BJ (cell line): ENCODE measurements around the gene KIF20A. TPM values are rescaled to one million over a fixed set of nuclear protein-coding genes. Genes with fewer than 3 reads are reported as not detected.

Experiments used
- CTCF ChIA-PET: fragments of 350-600 bp; formaldehyde crosslinking; extraction: SDS; loops from one replicate; lab custom pipeline; 2021; ENCODE audit warnings: antibody characterized with exemption, inconsistent platforms; lab: Yijun Ruan, JAX
- POLR2A ChIA-PET: fragments of 300-600 bp; sonication (Branson Sonifier 250); formaldehyde crosslinking; extraction: SDS; loops from one replicate; lab custom pipeline; 2021; ENCODE audit warnings: antibody characterized with exemption; lab: Charles Lee
- DNase-seq: peaks from one replicate; pipeline ENCODE4 v3.0.0-alpha.2; 2011; ENCODE audit warnings: low read depth
- H3K27me3 ChIP-seq: 2 replicates; pipeline ENCODE4 v1.6.0; 2011; ENCODE audit warnings: low read length; ENCODE audit not compliant: control insufficient read depth, insufficient read depth
- H3K36me3 ChIP-seq: 2 replicates; pipeline ENCODE4 v1.5.1; 2011; ENCODE audit warnings: low read length; ENCODE audit not compliant: control insufficient read depth, insufficient read depth
- H3K4me3 ChIP-seq: 2 replicates; pipeline ENCODE4 v1.5.1; 2011; ENCODE audit warnings: low read depth, mild to moderate bottlenecking, control low read depth, low read length
- polyA plus RNA-seq: library from polyadenylated mRNA; depleted of rRNA; stranded (reverse); fragments of >200 nt; gene quantifications from 2 replicates; pipeline ENCODE4 v1.2.3, GENCODE V29; 2011
- TF ChIP-seq, protein P1 (sequence below): IDR thresholded peaks from 2 replicates; pipeline ENCODE4 v1.5.1; 2011; ENCODE audit warnings: low read depth, mild to moderate bottlenecking, control low read depth, inconsistent platforms, low read length, moderate library complexity; ENCODE audit not compliant: insufficient read depth

Gene KIF20A
- polyA plus RNA-seq, 1 experiment, result 54.5 TPM

GRCh38 chr5:138226910-138227309, 48.0 kb downstream of the KIF20A start:
- ChIA-PET POLR2A (no interaction called here), CTCF (interaction anchor here (0.6 kb wide), 1 partner anchor 150 kb away, joined by 3 read pairs; no protein-coding TSS in a partner anchor)
- Histone ChIP-seq H3K36me3 (no peaks in the 10 kb centered on the region), H3K4me3 (no peak overlapping the region), H3K27me3 (peaks cover 1% of the 10 kb centered on the region; the same call in 1 of the 2 replicates)
- DNase-seq, result no peak
- TF ChIP-seq, protein P1, sequence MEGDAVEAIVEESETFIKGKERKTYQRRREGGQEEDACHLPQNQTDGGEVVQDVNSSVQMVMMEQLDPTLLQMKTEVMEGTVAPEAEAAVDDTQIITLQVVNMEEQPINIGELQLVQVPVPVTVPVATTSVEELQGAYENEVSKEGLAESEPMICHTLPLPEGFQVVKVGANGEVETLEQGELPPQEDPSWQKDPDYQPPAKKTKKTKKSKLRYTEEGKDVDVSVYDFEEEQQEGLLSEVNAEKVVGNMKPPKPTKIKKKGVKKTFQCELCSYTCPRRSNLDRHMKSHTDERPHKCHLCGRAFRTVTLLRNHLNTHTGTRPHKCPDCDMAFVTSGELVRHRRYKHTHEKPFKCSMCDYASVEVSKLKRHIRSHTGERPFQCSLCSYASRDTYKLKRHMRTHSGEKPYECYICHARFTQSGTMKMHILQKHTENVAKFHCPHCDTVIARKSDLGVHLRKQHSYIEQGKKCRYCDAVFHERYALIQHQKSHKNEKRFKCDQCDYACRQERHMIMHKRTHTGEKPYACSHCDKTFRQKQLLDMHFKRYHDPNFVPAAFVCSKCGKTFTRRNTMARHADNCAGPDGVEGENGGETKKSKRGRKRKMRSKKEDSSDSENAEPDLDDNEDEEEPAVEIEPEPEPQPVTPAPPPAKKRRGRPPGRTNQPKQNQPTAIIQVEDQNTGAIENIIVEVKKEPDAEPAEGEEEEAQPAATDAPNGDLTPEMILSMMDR, result no peak

GRCh38 chr5:138229387-138229786, 50.5 kb downstream of the KIF20A start:
- ChIA-PET POLR2A (no interaction called here), CTCF (no interaction called here)
- no peak overlapping the region for H3K4me3 ChIP-seq
- peaks cover 1% of the 10 kb centered on the region; the same call in 1 of the 2 replicates for H3K27me3 ChIP-seq
- H3K36me3 ChIP-seq, result no peaks in the 10 kb centered on the region
- TF ChIP-seq, protein P1, result no peak
- DNase-seq, result no peak

- no peak overlapping the region for H3K4me3 ChIP-seq
- no peak for DNase-seq
- CTCF ChIA-PET, result no interaction called here
- H3K27me3 ChIP-seq, result peaks cover 1% of the 10 kb centered on the region; the same call in 1 of the 2 replicates
- POLR2A ChIA-PET, result no interaction called here
- H3K36me3 ChIP-seq, result no peaks in the 10 kb centered on the region
- TF ChIP-seq, protein P1, result no peak
Measured at GRCh38 chr5:138230261-138230660, 51.3 kb downstream of the KIF20A start.

GRCh38 chr5:138230981-138231589, 52.2 kb downstream of the KIF20A start:
- DNase-seq, result no peak
- POLR2A ChIA-PET, result no interaction called here
- no peaks in the 10 kb centered on the region for H3K36me3 ChIP-seq
- TF ChIP-seq, protein P1, result no peak
- H3K27me3 ChIP-seq, result peaks cover 1% of the 10 kb centered on the region; the same call in 1 of the 2 replicates
- no peak overlapping the region for H3K4me3 ChIP-seq
- CTCF ChIA-PET, result interaction anchor here (1.8 to 6.4 kb wide), 2 partner anchors 7 to 11 kb away, joined by 15 to 39 read pairs; no protein-coding TSS in a partner anchor

GRCh38 chr5:138233280-138233679, 54.4 kb downstream of the KIF20A start:
- DNase-seq, result no peak
- TF ChIP-seq, protein P1, result no peak
- ChIA-PET POLR2A (no interaction called here), CTCF (interaction anchor here (0.8 to 6.4 kb wide), 2 partner anchors 10 to 271 kb away, joined by 3 to 39 read pairs; no protein-coding TSS in a partner anchor)
- H3K36me3 ChIP-seq, result no peaks in the 10 kb centered on the region
- peaks cover 6% of the 10 kb centered on the region for H3K27me3 ChIP-seq
- no peak overlapping the region for H3K4me3 ChIP-seq
